Ishikawa (cell line): ENCODE data around the gene NCKAP1.

Source experiments
- CEBPB ChIP-seq: IDR thresholded peaks from 2 replicates; pipeline ENCODE4 v1.6.1; 2012
- EGR1 ChIP-seq: IDR thresholded peaks from 2 replicates; pipeline ENCODE4 v1.6.1; 2012
- EP300 ChIP-seq: IDR thresholded peaks from 2 replicates; pipeline ENCODE4 v1.6.1; 2012; ENCODE audit warnings: borderline replicate concordance
- FOXM1 ChIP-seq: IDR thresholded peaks from 2 replicates; pipeline ENCODE4 v1.6.1; 2012; ENCODE audit warnings: low read depth, borderline replicate concordance
- RAD21 ChIP-seq: IDR thresholded peaks from 2 replicates; pipeline ENCODE4 v1.6.1; 2012; ENCODE audit warnings: low read depth
- TAF1 ChIP-seq: IDR thresholded peaks from 2 replicates; pipeline ENCODE4 v1.6.1; 2012; ENCODE audit warnings: low read depth, mild to moderate bottlenecking
- TCF12 ChIP-seq: IDR thresholded peaks from 2 replicates; pipeline ENCODE4 v1.6.1; 2012; ENCODE audit warnings: low read depth
- TEAD4 ChIP-seq: IDR thresholded peaks from 2 replicates; pipeline ENCODE4 v1.6.1; 2012
- YY1 ChIP-seq: IDR thresholded peaks from 2 replicates; pipeline ENCODE4 v1.6.1; 2012; ENCODE audit warnings: low read depth
- TF ChIP-seq, protein P1 (sequence below): IDR thresholded peaks from 2 replicates; pipeline ENCODE4 v1.6.1; 2012
- TF ChIP-seq, protein P2 (sequence below): IDR thresholded peaks from 2 replicates; pipeline ENCODE4 v1.6.1; 2012; ENCODE audit warnings: low read depth, mild to moderate bottlenecking

DNA sequence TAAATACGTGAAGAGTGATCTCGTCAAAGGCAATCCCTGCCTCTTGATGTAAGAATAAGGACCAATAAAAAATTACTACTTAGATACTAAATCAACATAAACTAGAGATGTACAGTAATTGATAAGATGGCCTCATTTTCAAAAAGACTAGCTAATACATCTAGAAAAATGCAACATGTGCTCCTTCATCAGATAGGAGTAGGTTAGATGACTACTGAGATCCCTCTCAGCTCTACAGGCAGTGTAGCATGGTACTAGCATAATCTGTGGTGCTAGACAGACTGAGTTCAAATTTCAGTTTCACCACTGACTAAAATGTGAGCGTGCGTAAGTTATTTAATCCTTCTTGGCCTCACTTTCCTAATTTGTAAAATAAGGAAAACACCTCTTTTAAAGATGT lies 89.2 kb downstream of the NCKAP1 start:
- TF ChIP-seq TAF1 (no peak), EP300 (no peak), CEBPB (no peak), TEAD4 (no peak), EGR1 (no peak), TCF12 (no peak), YY1 (no peak), RAD21 (no peak), FOXM1 (no peak)
- TF ChIP-seq, protein P1, sequence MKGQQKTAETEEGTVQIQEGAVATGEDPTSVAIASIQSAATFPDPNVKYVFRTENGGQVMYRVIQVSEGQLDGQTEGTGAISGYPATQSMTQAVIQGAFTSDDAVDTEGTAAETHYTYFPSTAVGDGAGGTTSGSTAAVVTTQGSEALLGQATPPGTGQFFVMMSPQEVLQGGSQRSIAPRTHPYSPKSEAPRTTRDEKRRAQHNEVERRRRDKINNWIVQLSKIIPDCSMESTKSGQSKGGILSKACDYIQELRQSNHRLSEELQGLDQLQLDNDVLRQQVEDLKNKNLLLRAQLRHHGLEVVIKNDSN: no peak
- TF ChIP-seq, protein P2, sequence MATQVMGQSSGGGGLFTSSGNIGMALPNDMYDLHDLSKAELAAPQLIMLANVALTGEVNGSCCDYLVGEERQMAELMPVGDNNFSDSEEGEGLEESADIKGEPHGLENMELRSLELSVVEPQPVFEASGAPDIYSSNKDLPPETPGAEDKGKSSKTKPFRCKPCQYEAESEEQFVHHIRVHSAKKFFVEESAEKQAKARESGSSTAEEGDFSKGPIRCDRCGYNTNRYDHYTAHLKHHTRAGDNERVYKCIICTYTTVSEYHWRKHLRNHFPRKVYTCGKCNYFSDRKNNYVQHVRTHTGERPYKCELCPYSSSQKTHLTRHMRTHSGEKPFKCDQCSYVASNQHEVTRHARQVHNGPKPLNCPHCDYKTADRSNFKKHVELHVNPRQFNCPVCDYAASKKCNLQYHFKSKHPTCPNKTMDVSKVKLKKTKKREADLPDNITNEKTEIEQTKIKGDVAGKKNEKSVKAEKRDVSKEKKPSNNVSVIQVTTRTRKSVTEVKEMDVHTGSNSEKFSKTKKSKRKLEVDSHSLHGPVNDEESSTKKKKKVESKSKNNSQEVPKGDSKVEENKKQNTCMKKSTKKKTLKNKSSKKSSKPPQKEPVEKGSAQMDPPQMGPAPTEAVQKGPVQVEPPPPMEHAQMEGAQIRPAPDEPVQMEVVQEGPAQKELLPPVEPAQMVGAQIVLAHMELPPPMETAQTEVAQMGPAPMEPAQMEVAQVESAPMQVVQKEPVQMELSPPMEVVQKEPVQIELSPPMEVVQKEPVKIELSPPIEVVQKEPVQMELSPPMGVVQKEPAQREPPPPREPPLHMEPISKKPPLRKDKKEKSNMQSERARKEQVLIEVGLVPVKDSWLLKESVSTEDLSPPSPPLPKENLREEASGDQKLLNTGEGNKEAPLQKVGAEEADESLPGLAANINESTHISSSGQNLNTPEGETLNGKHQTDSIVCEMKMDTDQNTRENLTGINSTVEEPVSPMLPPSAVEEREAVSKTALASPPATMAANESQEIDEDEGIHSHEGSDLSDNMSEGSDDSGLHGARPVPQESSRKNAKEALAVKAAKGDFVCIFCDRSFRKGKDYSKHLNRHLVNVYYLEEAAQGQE: no peak
